ENCODE data around the gene POLR1E. TPM values are rescaled to one million over a fixed set of nuclear protein-coding genes. Genes with fewer than 3 reads are reported as not detected.

Gene POLR1E
- total and polyA plus RNA-seq, 10 of the 15 experiments (the other 5 are each of a cell fraction or from before 2014, with no cell fraction given), result 13.7 to 71.3 (median 50.4) TPM

GRCh38 chr9:37445832-37446231, 39.9 kb upstream of the POLR1E start:
- FAIRE-seq (no peak), ATAC-seq (no peak), DNase-seq (ENCODE audit: low read depth, low spot score) (no peak)
- CTCF ChIA-PET, result no interaction called here
- no TSS peak for BruUV-seq (replicated peaks)
- WGBS (ENCODE audit: insufficient coverage, insufficient replicate concordance, low lambda C conversion rate, missing lambda C conversion rate), result 90% methylated on average over 6 of the region's 6 CpGs
- Histone ChIP-seq H3K4me2 (ENCODE audit: control insufficient read depth, insufficient read depth) (no peak overlapping the region), H3K79me2 (ENCODE audit: control insufficient read depth, insufficient read depth, low read length) (peaks cover 11% of the 10 kb centered on the region), H3K27me3 (replicated peaks in 1 of 2; ENCODE audit: control insufficient read depth in 2 of 2, insufficient read depth in 2 of 2, low read length in 1 of 2) (no peaks in the 10 kb centered on the region), H2AFZ (ENCODE audit: control insufficient read depth, low read depth, low read length) (no peak overlapping the region), H3K36me3 (ENCODE audit: control insufficient read depth in 2 of 2, insufficient read depth in 2 of 2, low read length in 1 of 2) (peaks cover 12 to 17% of the 10 kb centered on the region in 2 experiments), H4K20me1 (ENCODE audit: control insufficient read depth, insufficient read depth) (no peaks in the 10 kb centered on the region), H3K27ac (ENCODE audit: control insufficient read depth, insufficient read depth) (no peak overlapping the region), H3K4me1 (ENCODE audit: control insufficient read depth, insufficient read depth, low read length) (no peaks in the 10 kb centered on the region), H3K9ac (ENCODE audit: control insufficient read depth, insufficient read depth, low read length) (no peak overlapping the region), H3K9me3 (replicated peaks; ENCODE audit: control insufficient read depth, insufficient read depth, low read length) (no peaks in the 10 kb centered on the region), H3K4me3 (no peak overlapping the region)
- intact Hi-C loops (cut with micrococcal nuclease; ENCODE audit: unreplicated experiment) (no loop called here), in situ Hi-C loops (cut with MboI) (no loop called here)
- TF ChIP-seq SREBF2 (IDR thresholded peaks at IDR 0.05; ENCODE audit: low read length) (no peak), MLLT1 (IDR thresholded peaks at IDR 0.05) (no peak), KAT2A (conservative IDR thresholded peaks at IDR 0.05; ENCODE audit: control insufficient read depth, low read depth, low read length) (no peak), SRF (IDR thresholded peaks at IDR 0.05; ENCODE audit: low read depth in 2 of 2, low read length in 2 of 2) (no peak), IRF3 (IDR thresholded peaks at IDR 0.05) (no peak), CHD4 (IDR thresholded peaks at IDR 0.05) (no peak), SMC3 (IDR thresholded peaks at IDR 0.05; ENCODE audit: borderline replicate concordance, low read length) (no peak), CTCF (IDR thresholded peaks at IDR 0.05 in 2 of 3, conservative IDR thresholded peaks at IDR 0.05 in 1 of 3; ENCODE audit: control insufficient read depth in 2 of 3, extremely low read depth in 1 of 3, insufficient read depth in 1 of 3, low read depth in 3 of 3, low read length in 3 of 3) (no peak)
- RAD21 ChIA-PET (ENCODE audit: unreplicated experiment), result interaction anchor here (0.5 kb wide), 1 partner anchor 1205 kb away, joined by 3 read pairs; no protein-coding TSS in a partner anchor
- POLR2A ChIA-PET, result interaction anchor here (0.6 to 1.7 kb wide), 3 partner anchors 17 to 71 kb away, joined by 3 to 6 read pairs (median 6); no protein-coding TSS in a partner anchor
- SMC1A ChIA-PET (ENCODE audit: uncharacterized antibody, unreplicated experiment), result no interaction called here

Data from GM12878 (cell line).